Embryonic facial prominence (tissue), 1 donor: ENCODE data around the gene ADAMTS17.
"Not testable (repeated sequence)": the region's sequence is repeated elsewhere in the genome, so short reads cannot be mapped to it uniquely, and the experiment has no call there.

Experiments used
- DNase-seq: peaks from one replicate; pipeline ENCODE4 v3.0.0-alpha.2; 2016; ENCODE audit errors: extremely low spot score

The ADAMTS17 gene

GRCh38 chr15:99956820-99957641 lies 384.7 kb downstream of the ADAMTS17 start:
- no peak for DNase-seq

GRCh38 chr15:99956022-99956775 lies 385.6 kb downstream of the ADAMTS17 start:
- DNase-seq: no peak

- no peak for DNase-seq
These were observed 386.2 kb downstream of the ADAMTS17 start for GRCh38 chr15:99955532-99955931.

GRCh38 chr15:99955181-99955525 lies 386.6 kb downstream of the ADAMTS17 start:
- DNase-seq: no peak

GRCh38 chr15:99954361-99955180 lies 387.2 kb downstream of the ADAMTS17 start:
- DNase-seq: peak; percentile 29

- no peak for DNase-seq
These were observed 387.9 kb downstream of the ADAMTS17 start for GRCh38 chr15:99953886-99954285.

GRCh38 chr15:99951511-99951910 lies 390.3 kb downstream of the ADAMTS17 start:
- DNase-seq: peak; percentile 53

- DNase-seq: no peak
These were observed 397.6 kb downstream of the ADAMTS17 start for GRCh38 chr15:99944131-99944530.

- DNase-seq: no peak
These were observed 398.3 kb downstream of the ADAMTS17 start for GRCh38 chr15:99943466-99943865.

- DNase-seq: no peak
These were observed 408.9 kb downstream of the ADAMTS17 start for GRCh38 chr15:99932676-99933402.

GRCh38 chr15:99931703-99932603 lies 409.8 kb downstream of the ADAMTS17 start:
- DNase-seq: no peak

- DNase-seq: no peak
These were observed 411.1 kb downstream of the ADAMTS17 start for GRCh38 chr15:99930696-99931095.

- no peak for DNase-seq
These were observed 412.5 kb downstream of the ADAMTS17 start for GRCh38 chr15:99929266-99929665.

GRCh38 chr15:99928429-99928981 lies 413.3 kb downstream of the ADAMTS17 start:
- peak; percentile 39 for DNase-seq

- DNase-seq: not testable (repeated sequence)
These were observed 415.2 kb downstream of the ADAMTS17 start for GRCh38 chr15:99926532-99926931.

GRCh38 chr15:99925661-99926461 lies 415.9 kb downstream of the ADAMTS17 start:
- no peak for DNase-seq

GRCh38 chr15:99923711-99924110 lies 418.1 kb downstream of the ADAMTS17 start:
- DNase-seq: no peak
